Right lung (tissue), 5 donors: ENCODE measurements around the gene STOM. TPM values are rescaled to one million over a fixed set of nuclear protein-coding genes. Genes with fewer than 3 reads are reported as not detected.

Experiments used
- DNase-seq, 2 donors: peaks; one replicate each; pipeline ENCODE4 v3.0.0-alpha.2; 2013
- polyA plus RNA-seq, 5 donors: library from polyadenylated mRNA; unstranded; fragments of 120-200 nt; gene quantifications; one replicate each; pipeline versions ENCODE4 v1.2.1 to v1.2.3, GENCODE V29; 2013; ENCODE audit warnings: inconsistent platforms in 1 of 5, low replicate concordance in 1 of 5; ENCODE audit not compliant: insufficient read length in 5 of 5, insufficient read depth in 1 of 5

The STOM gene
- polyA plus RNA-seq, 5 donors: 97.4 to 131 (median 108) TPM

- DNase-seq: no peak
Measured at GRCh38 chr9:121373011-121373729, 3.1 kb upstream of the STOM start.

GRCh38 chr9:121372239-121373010, 2.4 kb upstream of the STOM start:
- no peak for DNase-seq

- DNase-seq: peak; percentile 62 to 82
Measured at GRCh38 chr9:121371495-121372061, 1.5 kb upstream of the STOM start.

GRCh38 chr9:121368745-121369144, 1.3 kb downstream of the STOM start:
- DNase-seq: no peak

- DNase-seq: no peak
Measured at GRCh38 chr9:121368138-121368522, 1.9 kb downstream of the STOM start.

- no peak for DNase-seq
Measured at GRCh38 chr9:121367306-121368137, 2.5 kb downstream of the STOM start.

- no peak for DNase-seq
Measured at GRCh38 chr9:121366611-121367192, 3.3 kb downstream of the STOM start.

GRCh38 chr9:121365564-121365963, 4.5 kb downstream of the STOM start:
- DNase-seq: no peak

GRCh38 chr9:121364886-121365285, 5.2 kb downstream of the STOM start:
- DNase-seq: no peak

- DNase-seq: no peak
Measured at GRCh38 chr9:121364077-121364476, 6.0 kb downstream of the STOM start.

- no peak for DNase-seq
Measured at GRCh38 chr9:121363622-121363961, 6.5 kb downstream of the STOM start.

- peak; percentile 77 to 84 for DNase-seq
Measured at GRCh38 chr9:121362813-121363621, 7.0 kb downstream of the STOM start.

GRCh38 chr9:121360601-121361374, 9.3 kb downstream of the STOM start:
- no peak for DNase-seq

GRCh38 chr9:121359351-121360294, 10.4 kb downstream of the STOM start:
- no peak for DNase-seq

GRCh38 chr9:121358751-121359150, 11.3 kb downstream of the STOM start:
- no peak for DNase-seq

GRCh38 chr9:121357011-121357410, 13.0 kb downstream of the STOM start:
- no peak for DNase-seq

GRCh38 chr9:121354762-121355161, 15.3 kb downstream of the STOM start:
- DNase-seq: no peak

- no peak for DNase-seq
Measured at GRCh38 chr9:121354141-121354540, 15.9 kb downstream of the STOM start.
